K562 (cell line): ENCODE measurements around the gene CLIP1. TPM values are rescaled to one million over a fixed set of nuclear protein-coding genes. Genes with fewer than 3 reads are reported as not detected.

ENCODE experiments used
- CCNT2 ChIP-seq: IDR thresholded peaks from 2 replicates; pipeline ENCODE4 v1.6.1; 2011; ENCODE audit warnings: borderline replicate concordance, low read depth, mild to moderate bottlenecking, moderate library complexity, mixed read lengths, low read length; ENCODE audit not compliant: insufficient read length; ENCODE audit errors: extremely low read depth
- CREM ChIP-seq: IDR thresholded peaks from 2 replicates; pipeline ENCODE4 v1.6.1; 2014; ENCODE audit warnings: antibody characterized with exemption, low read depth
- CTBP1 ChIP-seq: fragments of 450-650 bp; IDR thresholded peaks from 2 replicates; pipeline ENCODE4 v1.6.1; 2016; ENCODE audit warnings: borderline replicate concordance
- ELF2 ChIP-seq: fragments of 250-450 bp; sonication (Bioruptor Pico); IDR thresholded peaks from 2 replicates; pipeline ENCODE4 v1.5.0; 2021; ENCODE audit warnings: mild to moderate bottlenecking
- ETV1 ChIP-seq: fragments of 450-650 bp; conservative IDR thresholded peaks from 2 replicates; pipeline ENCODE4 v1.6.1; 2016; ENCODE audit warnings: missing genetic modification characterization, control low read depth, low read depth, missing compliant biosample characterization
- HCFC1 ChIP-seq: IDR thresholded peaks from 2 replicates; pipeline ENCODE4 v1.6.1; 2012; ENCODE audit warnings: low read depth, low read length, improper control_type of control experiment
- JUN ChIP-seq, 2 experiments: sonication (generic) in 1 of 2; formaldehyde crosslinking in 1 of 2; IDR thresholded peaks; 2 replicates each; pipeline versions ENCODE4 v1.6.1 to v1.8.0; 2012 to 2022; ENCODE audit warnings: borderline replicate concordance in 2 of 2, mild to moderate bottlenecking in 2 of 2, improper control_type of control experiment in 1 of 2, low read depth in 1 of 2, low read length in 1 of 2, missing genetic modification reagents in 1 of 2
- KLF6 ChIP-seq: fragments of 250-450 bp; sonication (Bioruptor Pico); IDR thresholded peaks from 2 replicates; pipeline ENCODE4 v1.4.0; 2020; ENCODE audit warnings: mild to moderate bottlenecking, moderate library complexity, borderline replicate concordance
- NEUROD1 ChIP-seq: fragments of 150-350 bp; IDR thresholded peaks from 2 replicates; pipeline ENCODE4 v1.6.1; 2014; ENCODE audit warnings: borderline replicate concordance, low read length, low read depth; ENCODE audit not compliant: partially characterized antibody
- RBBP5 ChIP-seq: fragments of 200-600 bp; sonication (generic); IDR thresholded peaks from 2 replicates; pipeline ENCODE4 v1.6.1; 2012; ENCODE audit warnings: borderline replicate concordance, mild to moderate bottlenecking, low read length, control low read depth, inconsistent platforms; ENCODE audit not compliant: insufficient read depth, poor library complexity, severe bottlenecking
- ZNF263 ChIP-seq: sonication (generic); formaldehyde crosslinking; IDR thresholded peaks from 2 replicates; pipeline ENCODE4 v1.8.0; 2022; ENCODE audit warnings: mild to moderate bottlenecking, missing genetic modification reagents, borderline replicate concordance
- ZNF668 ChIP-seq: fragments of 250-450 bp; sonication (Bioruptor Pico); IDR thresholded peaks from 2 replicates; pipeline ENCODE4 v1.8.0; 2022; ENCODE audit warnings: mild to moderate bottlenecking, inconsistent platforms
- polyA plus RNA-seq, 8 experiments: library from polyadenylated mRNA; depleted of rRNA in 4 of 8; stranded (reverse) in 5 of 8; unstranded in 3 of 8; fragments of >200 nt; fragmentation: Nextera tagmentation in 2 of 8; fragmentation: Illumina TruSeq in 1 of 8; extraction: Ambion mirVana in 2 of 8; extraction: Trizol in 1 of 8; gene quantifications; 2 replicates each; pipeline versions ENCODE4 v1.2.1 to v1.2.3, GENCODE V29; 2011 to 2014; ENCODE audit warnings: inconsistent platforms in 1 of 8, missing spikeins in 1 of 8
- total RNA-seq, 7 experiments: library from RNA; depleted of rRNA in 6 of 7; stranded (reverse); fragments of >200 nt in 6 of 7; fragmentation: Illumina TruSeq in 2 of 7; extraction: Trizol in 2 of 7; gene quantifications; 2 replicates each; pipeline versions ENCODE4 v1.2.1 to v1.2.3, GENCODE V29; 2011 to 2021; ENCODE audit warnings: low replicate concordance in 1 of 7
- TF ChIP-seq, protein P1 (sequence below), 2 experiments: fragments of 450-650 bp in 1 of 2; sonication (generic) in 1 of 2; formaldehyde crosslinking in 1 of 2; IDR thresholded peaks in 1 of 2; conservative IDR thresholded peaks in 1 of 2; 2 replicates each; pipeline versions ENCODE4 v1.6.1 to v1.8.1; 2016 to 2023; ENCODE audit warnings: mild to moderate bottlenecking in 2 of 2, moderate library complexity in 2 of 2, inconsistent platforms in 1 of 2, missing genetic modification reagents in 1 of 2
- TF ChIP-seq, protein P2 (sequence below): fragments of 450-650 bp; IDR thresholded peaks from 2 replicates; pipeline ENCODE4 v1.6.1; 2016
- TF ChIP-seq, protein P3 (sequence below): fragments of 200-800 bp; sonication (Bioruptor generic); IDR thresholded peaks from 2 replicates; pipeline ENCODE4 v1.6.1; 2017; ENCODE audit warnings: missing genetic modification characterization, missing compliant biosample characterization
- TF ChIP-seq, protein P4 (sequence below): fragments of 250-450 bp; sonication (Bioruptor Pico); IDR thresholded peaks from 2 replicates; pipeline ENCODE4 v1.9.0; 2021; ENCODE audit warnings: mild to moderate bottlenecking, inconsistent platforms

CLIP1 gene
- total and polyA plus RNA-seq, 9 of the 15 experiments (the other 6 are each of a cell fraction or from before 2014, with no cell fraction given): 5.8 to 33.9 (median 27.6) TPM

DNA sequence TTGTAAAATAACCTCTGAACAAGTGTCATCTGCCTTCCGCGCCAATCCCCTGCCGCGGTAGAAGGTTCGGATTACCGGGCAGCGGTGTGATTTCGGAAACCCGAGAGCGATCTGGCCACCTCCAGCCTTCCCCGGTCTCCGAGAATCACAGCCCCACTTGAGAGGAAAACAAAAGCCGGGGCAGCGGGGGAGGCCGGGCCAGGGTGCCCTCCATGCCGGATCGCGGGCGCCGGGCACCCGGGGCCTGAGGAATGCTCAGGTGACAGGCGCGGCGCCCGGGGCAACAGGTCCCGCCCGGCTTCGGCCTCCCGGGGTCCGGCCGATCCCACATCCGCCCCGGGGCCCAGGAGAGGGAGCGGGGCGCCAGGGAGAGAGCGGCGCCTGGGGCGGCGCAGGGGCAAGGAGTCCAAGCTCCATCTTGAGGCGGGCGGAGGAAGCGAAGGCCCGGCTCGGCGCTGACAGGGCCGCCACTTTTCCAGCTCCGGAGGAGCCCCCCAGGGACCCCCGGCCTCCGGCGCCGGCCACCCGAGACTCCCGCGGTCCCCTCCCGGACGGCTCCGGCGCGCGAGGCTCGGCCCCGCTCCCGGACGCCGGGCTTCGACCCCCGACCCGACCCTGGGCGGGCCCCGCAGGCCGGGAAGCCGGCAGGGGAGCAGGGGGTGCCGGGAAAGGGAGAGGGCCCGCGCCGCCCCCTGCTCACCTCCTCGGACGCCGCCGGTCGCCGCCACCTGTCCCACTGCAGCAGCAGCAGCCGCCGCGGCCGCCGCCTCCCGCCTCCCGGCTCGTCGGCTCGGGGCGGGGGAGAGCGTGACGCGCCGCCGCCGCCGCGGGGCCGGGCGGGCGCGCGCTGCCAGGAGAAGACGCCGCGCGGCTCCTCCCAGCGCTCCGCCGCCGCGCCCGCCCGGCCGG, at the start of gene CLIP1 (continued):
- TF ChIP-seq, protein P1, sequence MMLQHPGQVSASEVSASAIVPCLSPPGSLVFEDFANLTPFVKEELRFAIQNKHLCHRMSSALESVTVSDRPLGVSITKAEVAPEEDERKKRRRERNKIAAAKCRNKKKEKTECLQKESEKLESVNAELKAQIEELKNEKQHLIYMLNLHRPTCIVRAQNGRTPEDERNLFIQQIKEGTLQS (IDR thresholded peaks at IDR 0.05): no peak
- TF ChIP-seq, protein P1 (CRISPR knock-in tag; conservative IDR thresholded peaks at IDR 0.05): no peak
- peak; percentile 51; the same call in 1 of the 2 replicates for TF ChIP-seq KLF6
- TF ChIP-seq, protein P2, sequence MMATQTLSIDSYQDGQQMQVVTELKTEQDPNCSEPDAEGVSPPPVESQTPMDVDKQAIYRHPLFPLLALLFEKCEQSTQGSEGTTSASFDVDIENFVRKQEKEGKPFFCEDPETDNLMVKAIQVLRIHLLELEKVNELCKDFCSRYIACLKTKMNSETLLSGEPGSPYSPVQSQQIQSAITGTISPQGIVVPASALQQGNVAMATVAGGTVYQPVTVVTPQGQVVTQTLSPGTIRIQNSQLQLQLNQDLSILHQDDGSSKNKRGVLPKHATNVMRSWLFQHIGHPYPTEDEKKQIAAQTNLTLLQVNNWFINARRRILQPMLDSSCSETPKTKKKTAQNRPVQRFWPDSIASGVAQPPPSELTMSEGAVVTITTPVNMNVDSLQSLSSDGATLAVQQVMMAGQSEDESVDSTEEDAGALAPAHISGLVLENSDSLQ: peak; percentile 28; the same call in 1 of the 2 replicates
- TF ChIP-seq ELF2 (CRISPR knock-in tag): 0 out of 2 replicates have a peak, but pooled peaks have one; percentile 34
- TF ChIP-seq CREM: peak; percentile 28; the same call in 1 of the 2 replicates
- TF ChIP-seq JUN (IDR thresholded peaks at IDR 0.05; ENCODE audit: borderline replicate concordance, low read depth, low read length): no peak
- peak; percentile 27; the same call in 1 of the 2 replicates for TF ChIP-seq JUN (CRISPR knock-in tag; IDR thresholded peaks at IDR 0.05; ENCODE audit: borderline replicate concordance)
- peak; percentile 48 for TF ChIP-seq NEUROD1
- TF ChIP-seq ZNF668 (CRISPR knock-in tag): no peak
- 0 out of 2 replicates have a peak, but pooled peaks have one; percentile 24 for TF ChIP-seq HCFC1
- peak; percentile 64 for TF ChIP-seq CCNT2
- TF ChIP-seq, protein P3, sequence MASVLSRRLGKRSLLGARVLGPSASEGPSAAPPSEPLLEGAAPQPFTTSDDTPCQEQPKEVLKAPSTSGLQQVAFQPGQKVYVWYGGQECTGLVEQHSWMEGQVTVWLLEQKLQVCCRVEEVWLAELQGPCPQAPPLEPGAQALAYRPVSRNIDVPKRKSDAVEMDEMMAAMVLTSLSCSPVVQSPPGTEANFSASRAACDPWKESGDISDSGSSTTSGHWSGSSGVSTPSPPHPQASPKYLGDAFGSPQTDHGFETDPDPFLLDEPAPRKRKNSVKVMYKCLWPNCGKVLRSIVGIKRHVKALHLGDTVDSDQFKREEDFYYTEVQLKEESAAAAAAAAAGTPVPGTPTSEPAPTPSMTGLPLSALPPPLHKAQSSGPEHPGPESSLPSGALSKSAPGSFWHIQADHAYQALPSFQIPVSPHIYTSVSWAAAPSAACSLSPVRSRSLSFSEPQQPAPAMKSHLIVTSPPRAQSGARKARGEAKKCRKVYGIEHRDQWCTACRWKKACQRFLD (CRISPR knock-in tag): peak; percentile 79; the same call in 1 of the 2 replicates
- 0 out of 2 replicates have a peak, but pooled peaks have one; percentile 38 for TF ChIP-seq ETV1
- TF ChIP-seq, protein P4, sequence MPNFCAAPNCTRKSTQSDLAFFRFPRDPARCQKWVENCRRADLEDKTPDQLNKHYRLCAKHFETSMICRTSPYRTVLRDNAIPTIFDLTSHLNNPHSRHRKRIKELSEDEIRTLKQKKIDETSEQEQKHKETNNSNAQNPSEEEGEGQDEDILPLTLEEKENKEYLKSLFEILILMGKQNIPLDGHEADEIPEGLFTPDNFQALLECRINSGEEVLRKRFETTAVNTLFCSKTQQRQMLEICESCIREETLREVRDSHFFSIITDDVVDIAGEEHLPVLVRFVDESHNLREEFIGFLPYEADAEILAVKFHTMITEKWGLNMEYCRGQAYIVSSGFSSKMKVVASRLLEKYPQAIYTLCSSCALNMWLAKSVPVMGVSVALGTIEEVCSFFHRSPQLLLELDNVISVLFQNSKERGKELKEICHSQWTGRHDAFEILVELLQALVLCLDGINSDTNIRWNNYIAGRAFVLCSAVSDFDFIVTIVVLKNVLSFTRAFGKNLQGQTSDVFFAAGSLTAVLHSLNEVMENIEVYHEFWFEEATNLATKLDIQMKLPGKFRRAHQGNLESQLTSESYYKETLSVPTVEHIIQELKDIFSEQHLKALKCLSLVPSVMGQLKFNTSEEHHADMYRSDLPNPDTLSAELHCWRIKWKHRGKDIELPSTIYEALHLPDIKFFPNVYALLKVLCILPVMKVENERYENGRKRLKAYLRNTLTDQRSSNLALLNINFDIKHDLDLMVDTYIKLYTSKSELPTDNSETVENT: peak; percentile 66; the same call in 1 of the 2 replicates
- TF ChIP-seq RBBP5: peak; percentile 47
- TF ChIP-seq CTBP1: peak; percentile 38; the same call in 1 of the 2 replicates
- peak; percentile 33; the same call in 1 of the 2 replicates for TF ChIP-seq ZNF263 (CRISPR knock-in tag)
